HG02970 (cell line): Measurements from ENCODE around the gene NUDT8.
A peak's percentile ranks its signal among the peaks of the same experiment; 100 is the strongest.
"Not testable (repeated sequence)": the region's sequence is repeated elsewhere in the genome, so short reads cannot be mapped to it uniquely, and the experiment has no call there.

Experiments
- ATAC-seq: cut with Tn5 transposase; IDR thresholded peaks from one replicate; pipeline ENCODE4 v1.9.1; 2021; ENCODE audit warnings: mild to moderate bottlenecking, moderate library complexity, moderate number of reproducible peaks; ENCODE audit not compliant: unreplicated experiment, low FRiP score

The NUDT8 gene

DNA sequence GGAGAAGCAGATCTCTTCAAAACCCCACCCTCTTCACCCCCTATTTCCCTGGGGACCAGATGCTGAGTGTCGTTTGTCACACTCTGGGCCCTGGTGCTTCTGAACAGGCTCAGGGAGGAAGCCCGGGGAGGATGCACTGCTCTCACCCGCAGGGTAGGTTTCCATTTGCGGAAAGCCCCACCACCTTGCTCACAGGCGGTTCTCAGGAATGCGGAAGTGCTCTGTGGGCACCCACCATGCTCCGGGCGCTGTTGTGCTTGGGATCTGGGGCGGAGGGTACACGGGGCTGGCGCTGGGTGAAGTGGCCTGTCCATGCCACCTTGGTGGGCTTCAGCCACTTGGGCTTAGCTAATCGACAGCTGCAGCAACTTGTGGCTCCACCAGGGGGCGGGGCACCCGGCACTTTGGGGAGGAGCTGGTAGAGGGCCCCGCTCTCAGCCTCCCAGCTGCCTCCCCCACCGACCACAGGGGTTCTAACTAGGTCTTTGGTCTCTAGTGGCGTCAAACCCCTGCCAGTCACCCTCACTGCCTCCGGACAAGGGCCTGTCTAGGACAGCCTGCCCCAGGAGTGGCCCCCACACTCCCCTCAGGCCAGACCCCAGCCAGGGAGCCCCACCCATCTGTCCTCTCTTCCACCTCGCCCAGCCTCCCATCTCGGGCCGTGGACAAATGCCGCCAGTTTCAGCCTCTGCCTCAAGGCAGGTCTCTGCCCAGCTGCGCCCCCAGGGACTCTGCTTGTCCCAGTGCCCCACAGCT lies 15.6 kb downstream of the NUDT8 start:
- peak; percentile 58 for ATAC-seq

DNA sequence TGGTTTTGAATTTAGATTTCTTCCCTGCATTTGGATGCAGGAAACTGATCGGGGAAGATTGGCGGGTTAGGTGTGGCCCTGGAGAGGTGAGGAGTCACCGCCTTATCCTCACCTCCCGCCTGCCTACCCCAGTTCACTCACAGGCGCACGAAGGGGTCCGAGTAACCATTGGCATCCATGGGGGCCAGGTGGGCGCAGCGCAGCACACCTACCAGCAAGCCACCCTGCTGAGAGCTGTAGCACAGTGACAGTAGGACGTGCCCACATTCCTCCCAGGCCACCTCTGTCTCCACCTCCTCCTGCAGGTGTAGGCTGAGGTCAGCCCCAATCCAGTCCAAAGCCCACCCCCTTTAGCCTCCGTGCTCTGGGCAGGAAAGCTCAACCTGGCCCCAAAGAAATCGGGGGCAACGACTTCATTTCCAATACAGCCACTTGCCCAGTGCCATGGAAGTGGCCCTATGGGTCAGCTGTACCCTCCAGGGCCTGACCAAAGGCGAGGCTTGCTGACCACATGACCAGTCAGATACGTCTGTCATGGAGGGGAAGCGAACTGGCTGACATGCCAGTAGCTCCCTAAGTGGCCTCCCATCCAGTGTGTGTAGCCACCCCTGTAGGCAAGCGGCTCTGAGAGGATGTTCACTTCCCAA lies 16.3 kb downstream of the NUDT8 start:
- peak; percentile 7 for ATAC-seq

DNA sequence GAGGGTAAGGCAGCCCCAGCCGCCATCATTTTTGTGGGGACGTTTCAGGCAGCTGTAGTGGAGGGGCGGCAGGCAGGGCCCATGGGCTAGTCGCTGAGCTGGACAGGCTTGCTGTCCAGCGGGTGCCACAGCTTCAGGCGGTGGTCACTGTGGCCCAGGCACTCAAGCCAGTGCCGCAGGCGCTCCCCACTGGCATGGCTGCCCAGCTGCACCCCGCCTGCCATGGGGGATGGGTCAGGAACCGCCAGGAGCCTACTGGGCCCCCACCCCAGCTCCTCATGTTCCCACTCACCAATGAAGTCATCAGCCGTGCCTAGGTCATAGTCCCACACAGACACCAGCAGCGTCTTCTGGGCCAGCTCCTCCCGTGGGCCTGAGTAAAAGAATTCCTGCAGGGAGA lies 17.0 kb downstream of the NUDT8 start:
- no peak for ATAC-seq

DNA sequence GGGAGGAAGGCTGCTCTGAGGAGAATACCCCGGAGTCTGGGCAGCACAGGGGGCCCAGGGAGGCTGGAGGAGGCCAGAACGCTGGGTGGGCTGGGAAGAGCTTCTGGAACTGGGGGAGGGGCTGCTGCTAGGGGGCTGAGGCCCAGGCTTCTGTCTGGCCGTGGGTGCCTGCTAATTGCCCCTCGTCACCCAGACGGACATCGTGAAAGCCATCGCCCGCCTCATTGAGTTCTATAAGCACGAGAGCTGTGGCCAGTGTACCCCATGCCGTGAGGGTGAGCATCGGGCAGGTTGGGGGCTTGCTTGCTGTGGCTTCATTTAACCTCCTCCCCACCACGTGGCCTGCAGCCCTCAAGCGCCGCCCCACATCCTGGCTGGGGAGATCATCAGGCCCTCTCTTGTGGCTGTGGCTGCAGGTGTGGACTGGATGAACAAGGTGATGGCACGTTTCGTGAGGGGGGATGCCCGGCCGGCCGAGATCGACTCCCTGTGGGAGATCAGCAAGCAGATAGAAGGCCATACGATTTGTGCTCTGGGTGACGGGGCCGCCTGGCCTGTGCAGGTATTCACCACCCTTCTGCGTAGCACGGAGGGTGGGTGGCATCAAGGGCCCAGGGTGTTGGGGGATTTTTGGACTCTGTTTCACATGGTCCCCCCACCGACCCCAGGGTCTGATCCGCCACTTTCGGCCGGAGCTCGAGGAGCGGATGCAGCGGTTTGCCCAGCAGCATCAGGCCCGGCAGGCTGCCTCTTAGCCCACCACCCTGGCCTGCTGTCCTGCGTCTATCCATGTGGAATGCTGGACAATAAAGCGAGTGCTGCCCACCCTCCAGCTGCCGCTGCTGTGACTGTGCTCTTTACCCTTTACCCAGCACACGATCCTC lies 17.8 kb downstream of the NUDT8 start:
- ATAC-seq: no peak

DNA sequence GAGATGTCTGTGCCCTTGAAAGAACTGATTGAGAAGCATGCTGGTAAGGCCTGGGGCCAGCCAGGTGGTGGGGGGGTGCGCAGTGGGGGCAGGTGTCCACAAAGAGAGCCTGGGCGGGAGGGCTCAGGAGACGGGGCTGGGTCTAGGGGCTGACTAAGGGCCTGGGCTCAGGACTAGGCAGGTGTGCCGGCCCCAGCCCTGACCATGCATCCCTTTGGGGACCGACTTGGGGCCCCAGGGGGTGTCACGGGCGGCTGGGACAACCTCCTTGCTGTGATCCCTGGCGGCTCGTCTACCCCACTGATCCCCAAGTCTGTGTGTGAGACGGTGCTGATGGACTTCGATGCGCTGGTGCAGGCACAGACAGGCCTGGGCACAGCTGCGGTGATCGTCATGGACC lies 18.6 kb downstream of the NUDT8 start:
- no peak for ATAC-seq

DNA sequence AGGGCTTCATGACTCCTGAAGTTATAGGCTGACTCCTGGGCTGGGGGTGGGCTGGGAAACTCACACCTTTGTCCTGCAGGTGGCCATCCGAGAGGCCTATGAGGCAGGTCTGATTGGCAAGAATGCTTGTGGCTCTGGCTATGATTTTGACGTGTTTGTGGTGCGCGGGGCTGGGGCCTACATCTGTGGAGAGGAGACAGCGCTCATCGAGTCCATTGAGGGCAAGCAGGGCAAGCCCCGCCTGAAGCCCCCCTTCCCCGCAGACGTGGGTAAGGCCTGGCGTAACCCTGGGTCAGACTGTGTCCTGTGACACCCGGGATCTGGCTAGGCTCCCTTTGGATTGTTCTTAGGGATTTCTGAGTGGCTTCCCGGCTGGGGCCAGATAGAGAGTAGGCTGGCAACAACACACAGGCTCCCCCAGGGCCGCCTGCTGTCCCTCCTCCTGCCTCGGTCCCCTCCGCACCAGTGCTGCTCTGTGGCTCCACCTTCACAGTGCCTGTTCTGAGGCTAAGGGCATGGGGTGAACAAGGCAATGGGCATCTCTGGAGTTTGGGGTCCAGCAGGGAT lies 19.4 kb downstream of the NUDT8 start:
- no peak for ATAC-seq

DNA sequence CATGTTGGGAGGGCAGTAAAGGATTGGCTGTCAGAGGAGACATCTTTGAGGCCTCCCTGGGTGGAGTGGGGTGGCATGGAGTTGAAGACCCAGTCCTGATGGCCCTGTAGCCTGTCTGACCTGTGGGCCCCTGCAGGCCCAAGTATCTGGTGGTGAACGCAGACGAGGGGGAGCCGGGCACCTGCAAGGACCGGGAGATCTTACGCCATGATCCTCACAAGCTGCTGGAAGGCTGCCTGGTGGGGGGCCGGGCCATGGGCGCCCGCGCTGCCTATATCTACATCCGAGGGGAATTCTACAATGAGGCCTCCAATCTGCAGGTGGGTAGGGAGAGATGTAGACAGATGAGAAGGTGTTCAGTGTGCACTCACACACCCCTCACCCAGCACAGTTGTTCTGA lies 20.4 kb downstream of the NUDT8 start:
- no peak for ATAC-seq

DNA sequence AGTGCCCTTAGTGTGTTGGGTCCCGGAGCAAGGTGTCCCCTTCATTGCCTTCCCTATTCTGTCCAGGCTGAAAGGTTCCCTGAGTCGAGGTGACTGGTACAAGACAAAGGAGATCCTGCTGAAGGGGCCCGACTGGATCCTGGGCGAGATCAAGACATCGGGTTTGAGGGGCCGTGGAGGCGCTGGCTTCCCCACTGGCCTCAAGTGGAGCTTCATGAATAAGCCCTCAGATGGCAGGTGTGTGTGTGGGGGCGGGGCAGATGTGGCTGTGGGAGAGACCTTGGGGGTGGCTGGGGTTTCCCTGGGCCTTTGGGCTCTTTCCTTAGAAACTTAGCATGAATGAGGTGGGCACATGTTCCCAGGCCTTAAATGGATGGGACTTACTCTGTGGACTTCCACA lies 21.3 kb downstream of the NUDT8 start:
- no peak for ATAC-seq

DNA sequence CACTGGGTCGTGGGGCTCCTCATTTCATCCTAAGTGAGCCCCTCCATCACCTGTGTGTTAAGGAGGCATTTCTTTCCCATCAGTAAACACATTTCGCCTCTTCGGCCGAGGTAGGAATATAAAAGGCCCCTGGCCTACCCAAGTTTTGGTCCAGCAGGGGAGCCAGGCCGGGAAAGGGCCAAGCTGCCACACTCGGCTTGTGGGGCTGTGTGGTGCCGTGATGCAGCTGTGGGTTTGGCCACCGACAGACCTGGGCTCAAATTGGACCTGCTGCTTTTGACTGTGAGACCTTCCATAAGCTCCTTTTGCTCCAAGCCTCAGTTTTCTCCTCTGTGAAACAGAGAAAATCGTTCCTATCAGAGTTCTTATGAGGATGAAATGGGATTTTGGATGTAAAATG lies 22.2 kb downstream of the NUDT8 start:
- no peak for ATAC-seq

DNA sequence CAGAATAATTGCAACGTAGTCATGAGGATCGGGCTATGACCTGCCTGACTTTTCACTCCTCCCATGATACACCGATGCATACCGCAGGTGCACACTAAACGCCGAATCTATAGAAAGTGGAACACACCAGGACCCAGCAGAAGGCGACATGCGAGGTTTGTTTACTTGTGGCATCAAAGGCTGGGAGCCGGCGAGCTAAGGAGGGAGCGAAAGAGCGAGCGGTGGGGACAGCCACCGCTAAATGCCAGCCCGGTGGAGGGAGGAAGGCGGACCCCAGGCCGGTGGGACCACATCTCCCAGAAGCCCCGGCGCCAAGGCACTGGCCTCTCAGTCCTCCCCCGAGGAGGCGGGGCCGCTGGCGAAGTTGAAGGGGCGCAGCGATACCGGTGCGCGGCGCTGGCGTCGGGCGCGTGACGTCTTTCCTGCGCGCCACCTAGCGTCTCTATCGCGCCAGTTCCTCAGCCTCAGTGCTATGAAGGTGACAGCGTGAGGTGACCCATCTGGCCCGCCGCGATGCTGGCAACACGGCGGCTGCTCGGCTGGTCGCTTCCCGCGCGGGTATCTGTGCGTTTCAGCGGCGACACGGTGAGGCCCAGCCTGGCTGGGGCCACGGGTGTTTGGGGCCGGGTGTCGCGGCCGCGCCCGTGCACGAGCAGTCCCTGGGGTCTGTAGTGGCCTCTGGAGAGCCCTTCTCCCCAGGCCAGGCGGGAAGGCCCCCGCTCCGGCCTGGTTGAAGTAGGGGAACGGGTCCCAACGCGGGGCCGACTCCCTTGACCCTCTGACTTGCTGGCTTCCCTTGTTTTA lies 23.0 kb downstream of the NUDT8 start, which contains the start of gene NDUFV1:
Gene NDUFV1 (plus strand): TSS at position 445 of the 804 bp plus-strand sequence. CDS start 69 bp downstream, at position 514.
- peak; percentile 94 for ATAC-seq

DNA sequence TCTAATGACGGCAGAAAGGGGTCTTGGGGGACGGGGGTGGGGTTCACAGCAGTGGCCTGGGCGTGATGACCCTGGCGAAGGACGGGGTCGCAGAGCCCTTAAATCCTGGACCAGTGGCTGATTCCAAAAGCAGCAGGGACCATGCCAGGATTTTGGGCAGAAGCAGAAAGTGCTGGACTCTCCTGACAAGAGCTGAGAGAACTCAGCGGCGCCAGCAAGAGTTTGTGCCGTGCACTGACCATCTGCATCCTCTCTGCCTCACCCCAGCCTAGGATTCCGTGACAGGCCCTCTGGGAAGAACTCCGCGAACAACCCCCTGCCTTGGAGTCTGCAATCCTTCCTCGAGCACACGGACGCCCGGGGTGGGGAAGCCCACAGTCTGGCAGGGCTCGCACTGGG lies 23.6 kb downstream of the NUDT8 start:
- ATAC-seq: no peak

DNA sequence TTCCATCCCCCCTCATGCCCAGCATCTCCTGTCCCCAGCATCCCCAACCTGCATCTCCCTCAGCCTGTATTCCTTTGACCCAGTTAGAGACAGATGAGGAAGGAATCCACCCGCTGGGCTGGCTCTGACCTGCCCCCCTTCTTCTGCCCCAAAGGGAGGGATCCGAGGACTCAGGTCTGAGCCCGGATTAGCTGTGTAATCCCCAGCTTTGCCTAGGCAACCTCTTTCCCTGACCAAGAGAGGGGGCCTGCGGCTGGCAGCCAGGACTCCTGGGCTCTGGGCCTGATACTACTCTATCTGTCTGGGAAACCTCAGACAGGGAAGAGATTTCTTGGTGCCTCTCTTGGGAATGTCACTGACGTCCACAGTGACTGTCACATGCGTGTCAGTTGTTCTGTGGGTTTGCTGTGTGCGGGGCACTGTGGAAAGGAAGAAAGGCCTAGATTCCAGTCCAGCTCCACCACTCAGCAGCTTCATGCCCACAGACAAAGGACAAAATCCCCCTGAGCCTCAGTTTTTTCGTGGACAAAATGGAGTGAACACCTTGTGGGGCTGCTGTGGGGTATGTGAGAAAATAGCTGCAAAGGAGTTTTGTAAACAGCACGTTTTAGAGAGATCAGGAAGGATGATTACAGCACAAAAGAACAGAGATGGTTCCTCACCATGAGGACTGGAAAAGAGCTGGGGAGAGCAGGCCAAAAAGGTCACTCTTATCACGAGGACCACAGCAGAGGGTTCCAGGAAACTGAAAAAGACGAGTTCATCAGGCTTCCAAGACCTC lies 24.3 kb downstream of the NUDT8 start:
- no peak for ATAC-seq

DNA sequence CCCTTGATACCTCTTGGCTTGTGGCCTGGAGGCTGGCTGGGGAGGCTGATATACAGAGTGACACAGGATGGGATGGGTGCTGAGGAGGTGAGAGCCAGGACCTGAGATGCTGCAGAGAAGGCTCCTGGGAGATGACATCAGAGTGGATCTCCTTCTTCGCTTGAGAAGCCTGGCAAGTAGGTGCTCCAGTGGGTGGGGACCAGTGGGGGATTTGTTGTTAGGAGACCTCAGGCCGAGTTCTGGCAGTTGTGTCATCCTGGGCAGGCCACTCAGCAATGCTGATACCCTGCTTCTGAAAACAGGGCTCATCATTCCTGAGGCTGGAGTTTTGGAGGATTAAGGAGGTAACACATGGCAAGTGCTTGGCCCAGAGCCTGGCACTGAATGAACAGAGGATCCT lies 24.9 kb downstream of the NUDT8 start:
- ATAC-seq: no peak

DNA sequence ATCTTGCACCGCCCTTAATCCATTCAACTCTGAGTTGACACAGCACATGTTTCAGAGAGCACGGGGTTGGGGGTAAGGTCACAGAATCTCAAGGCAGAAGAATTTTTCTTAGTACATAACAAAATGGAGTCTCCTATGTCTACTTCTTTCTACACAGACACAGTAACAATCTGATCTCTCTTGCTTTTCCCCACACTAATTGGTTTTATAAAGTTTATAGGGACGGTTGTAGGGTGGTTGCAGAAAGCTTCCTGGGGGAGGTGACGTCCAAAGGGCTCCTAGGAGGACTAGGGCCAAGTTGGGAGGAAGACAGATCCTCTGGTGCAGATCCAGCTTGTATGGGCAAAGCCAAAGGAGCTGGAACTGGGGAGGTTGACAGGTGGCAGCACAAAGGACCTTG lies 25.6 kb downstream of the NUDT8 start:
- not testable (repeated sequence) for ATAC-seq

DNA sequence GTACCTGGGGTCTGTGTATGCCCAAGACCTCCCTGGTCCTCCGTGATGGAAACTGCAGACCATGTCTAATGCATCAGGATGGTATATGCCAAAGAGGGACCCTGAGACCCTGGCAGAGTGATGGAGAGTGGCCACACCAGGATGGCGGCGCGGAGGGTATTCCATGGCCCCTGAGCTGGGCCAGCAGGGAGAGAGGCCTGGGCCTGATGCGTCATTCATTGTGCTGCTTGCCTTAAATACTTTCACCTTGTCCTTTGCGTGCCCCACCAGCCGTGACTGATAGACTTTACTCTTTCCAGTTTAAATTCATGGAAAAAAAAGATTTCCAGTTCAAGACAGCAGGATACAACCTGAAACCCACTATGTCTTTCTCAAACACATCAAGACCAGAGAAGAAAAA lies 28.6 kb downstream of the NUDT8 start:
- ATAC-seq: no peak

DNA sequence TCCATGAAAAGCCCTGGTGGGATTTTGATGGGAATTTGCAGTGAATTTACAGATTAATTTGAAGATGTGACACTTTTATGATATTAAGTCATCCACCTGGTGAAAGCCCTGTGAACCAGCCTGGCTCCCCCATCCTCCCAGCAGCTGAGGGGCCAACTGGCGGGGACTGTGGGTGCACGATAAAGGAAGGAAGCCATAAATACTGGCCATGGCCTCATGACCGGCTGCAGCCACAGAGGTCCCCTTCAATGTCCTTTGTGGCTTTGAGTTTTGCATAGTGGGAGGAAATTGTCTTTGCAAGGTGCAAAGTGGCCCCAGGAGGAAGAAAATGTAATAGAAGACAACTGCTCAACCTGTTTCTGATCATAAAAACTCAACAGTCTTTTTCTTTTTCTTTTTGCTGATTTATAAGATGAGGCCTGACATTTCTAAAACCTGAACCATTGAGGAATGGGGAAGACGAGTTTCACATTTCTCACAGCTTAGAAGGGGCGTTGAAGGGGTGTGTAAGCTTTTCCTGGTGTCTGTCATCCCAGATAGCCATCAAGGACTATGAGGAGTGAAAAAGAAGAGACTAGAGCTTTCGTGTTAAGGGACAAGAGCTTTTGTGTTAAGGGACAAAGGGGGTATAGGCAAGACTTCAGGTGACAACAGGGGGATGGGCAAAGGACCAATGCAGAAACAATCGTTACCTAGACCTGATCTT lies 29.3 kb downstream of the NUDT8 start:
- ATAC-seq: no peak

DNA sequence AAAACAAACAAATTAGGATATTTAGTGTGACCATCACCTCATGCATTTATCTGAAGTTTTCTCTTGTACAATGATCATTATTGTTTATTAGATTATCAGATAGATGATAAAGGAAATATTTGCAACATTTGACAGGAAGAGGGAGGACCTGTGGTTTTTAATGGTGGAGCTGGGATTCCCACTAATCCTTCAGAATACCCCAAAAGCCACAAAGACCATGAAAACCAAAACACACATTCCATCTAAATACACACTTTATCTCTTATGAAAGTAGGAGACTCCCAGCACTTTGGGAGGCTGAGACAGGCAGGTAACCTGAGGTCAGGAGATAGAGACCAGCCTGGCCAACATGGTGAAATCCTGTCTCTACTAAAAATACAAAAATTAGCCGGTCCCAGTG lies 30.6 kb downstream of the NUDT8 start:
- no peak for ATAC-seq

DNA sequence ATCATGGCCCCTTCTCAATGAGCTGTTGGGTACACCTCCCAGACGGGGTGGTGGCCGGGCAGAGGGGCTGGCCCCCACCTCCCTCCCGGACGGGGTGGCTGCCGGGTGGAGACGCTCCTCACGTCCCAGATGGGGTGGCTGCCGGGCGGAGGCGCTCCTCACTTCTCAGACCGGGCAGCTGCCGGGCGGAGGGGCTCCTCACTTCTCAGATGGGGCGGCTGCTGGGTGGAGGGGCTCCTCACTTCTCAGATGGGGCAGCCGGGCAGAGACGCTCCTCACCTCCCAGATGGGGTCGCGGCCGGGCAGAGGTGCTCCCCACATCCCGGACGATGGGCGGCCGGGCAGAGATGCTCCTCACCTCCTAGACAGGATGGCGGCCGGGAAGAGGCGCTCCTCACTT lies 31.8 kb downstream of the NUDT8 start:
- not testable (repeated sequence) for ATAC-seq

DNA sequence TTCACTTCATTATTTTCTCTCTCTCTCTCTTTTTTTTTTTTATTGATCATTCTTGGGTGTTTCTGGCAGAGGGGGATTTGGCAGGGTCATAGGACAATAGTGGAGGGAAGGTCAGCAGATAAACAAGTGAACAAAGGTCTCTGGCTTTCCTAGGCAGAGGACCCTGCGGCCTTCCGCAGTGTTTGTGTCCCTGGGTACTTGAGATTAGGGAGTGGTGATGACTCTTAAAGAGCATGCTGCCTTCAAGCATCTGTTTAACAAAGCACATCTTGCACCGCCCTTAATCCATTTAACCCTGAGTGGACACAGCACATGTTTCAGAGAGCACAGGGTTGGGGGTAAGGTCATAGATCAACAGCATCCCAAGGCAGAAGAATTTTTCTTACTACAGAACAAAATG lies 32.3 kb downstream of the NUDT8 start:
- not testable (repeated sequence) for ATAC-seq
